ENCODE measurements around the gene CPNE2.
"Not testable (repeated sequence)": the region's sequence is repeated elsewhere in the genome, so short reads cannot be mapped to it uniquely, and the experiment has no call there.

Gene CPNE2

GRCh38 chr16:57070424-57070823, 22.0 kb upstream of the CPNE2 start:
- peak; percentile 1 for DNase-seq

DNA sequence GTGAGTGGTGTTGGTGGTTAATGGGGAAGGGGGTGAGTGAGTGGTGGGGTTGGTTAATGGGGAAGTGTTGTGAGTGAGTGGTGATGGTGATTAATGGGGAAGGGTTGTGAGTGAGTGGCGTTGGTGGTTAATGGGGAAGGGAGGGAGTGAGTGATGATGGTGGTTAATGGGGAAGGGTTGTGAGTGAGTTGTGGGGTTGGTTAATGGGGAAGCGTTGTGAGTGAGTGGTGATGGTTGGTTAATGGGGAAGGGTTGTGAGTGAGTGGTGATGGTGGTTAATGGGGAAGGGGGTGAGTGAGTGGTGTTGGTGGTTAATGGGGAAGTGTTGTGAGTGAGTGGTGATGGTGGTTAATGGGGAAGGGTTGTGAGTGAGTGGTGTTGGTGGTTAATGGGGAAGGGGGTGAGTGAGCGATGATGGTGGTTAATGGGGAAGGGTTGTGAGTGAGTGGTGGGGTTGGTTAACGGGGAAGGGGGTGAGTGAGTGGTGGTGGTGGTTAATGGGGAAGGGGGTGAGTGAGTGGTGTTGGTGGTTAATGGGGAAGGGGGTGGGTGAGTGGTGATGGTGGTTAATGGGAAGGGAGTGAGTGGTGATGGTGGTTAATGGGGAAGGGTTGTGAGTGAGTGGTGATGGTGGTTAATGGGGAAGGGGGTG, 21.2 kb upstream of the CPNE2 start:
- peak; percentile 1 for DNase-seq

- peak; percentile 0 for DNase-seq
Observed at GRCh38 chr16:57071831-57072582, 20.4 kb upstream of the CPNE2 start.

DNA sequence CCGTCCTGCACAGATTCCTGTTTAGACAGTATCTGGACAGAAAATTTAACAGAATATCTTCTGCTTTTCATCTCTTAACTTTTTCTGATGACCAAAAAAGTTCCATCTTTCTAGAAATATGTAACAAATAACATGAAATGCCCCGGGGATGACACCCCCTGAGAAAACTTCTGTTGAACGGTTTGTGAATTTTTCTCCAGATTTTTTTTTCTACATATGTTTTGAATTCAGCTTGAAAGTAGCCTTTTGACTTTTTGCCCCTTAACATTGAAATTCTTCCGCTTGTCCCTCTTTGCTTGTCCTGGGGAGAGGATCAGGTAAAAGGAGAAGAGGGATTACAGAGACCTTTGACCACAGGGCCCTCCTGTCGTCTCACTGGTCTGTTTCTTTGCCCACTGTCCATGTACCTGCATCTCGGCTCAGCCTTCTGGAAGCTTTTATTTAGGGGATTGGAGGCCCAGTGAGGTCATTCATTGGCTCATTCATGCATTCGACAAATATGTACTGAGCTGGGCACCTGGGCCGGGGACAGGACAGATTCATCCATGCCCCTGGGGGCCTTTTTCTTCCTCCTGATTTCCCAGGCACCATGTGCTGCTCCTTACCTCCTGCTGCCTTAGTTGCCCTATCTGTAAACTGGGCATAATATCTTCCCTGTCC, 19.6 kb upstream of the CPNE2 start:
- peak; percentile 1 for DNase-seq

DNA sequence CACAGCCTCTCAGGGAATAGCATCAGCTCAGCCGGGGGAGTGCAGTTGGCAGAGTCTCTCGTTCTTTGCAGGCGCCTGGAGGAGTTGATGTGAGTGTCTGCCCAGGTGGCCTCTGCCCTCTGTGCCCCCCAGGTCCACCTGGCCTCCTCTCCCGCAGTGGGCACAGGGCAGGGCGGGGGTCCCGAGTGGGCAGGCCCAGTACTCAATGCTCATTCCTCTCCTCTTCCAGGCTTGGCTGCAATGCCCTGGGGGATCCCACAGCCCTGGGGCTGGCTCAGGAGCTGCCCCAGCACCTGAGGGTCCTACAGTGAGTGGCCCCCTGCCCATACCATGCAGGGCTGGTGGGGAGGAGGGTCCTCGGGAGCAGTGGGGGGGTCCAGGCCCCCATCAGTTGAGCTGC, 14.7 kb upstream of the CPNE2 start:
- no peak for DNase-seq

GRCh38 chr16:57081744-57082143, 10.6 kb upstream of the CPNE2 start:
- no peak for DNase-seq

DNA sequence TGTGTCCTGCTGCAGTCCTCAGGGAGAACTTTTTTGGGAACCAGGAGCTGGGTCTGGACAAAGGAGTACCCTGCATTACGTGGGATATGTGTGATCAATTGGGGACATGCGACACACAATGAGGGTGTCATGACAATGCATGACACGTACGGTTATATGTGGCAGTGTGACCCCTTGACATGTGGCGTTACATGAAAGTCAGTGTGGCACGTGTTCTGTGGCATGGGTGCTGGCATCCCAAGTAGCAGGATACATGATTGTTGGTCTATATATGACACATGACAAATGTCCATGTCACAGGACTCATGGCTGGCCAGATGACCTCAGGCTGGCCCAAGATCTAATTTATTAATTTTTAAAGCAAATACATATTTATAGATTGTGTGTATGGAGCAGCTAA, 9.7 kb upstream of the CPNE2 start:
- no peak for DNase-seq

DNA sequence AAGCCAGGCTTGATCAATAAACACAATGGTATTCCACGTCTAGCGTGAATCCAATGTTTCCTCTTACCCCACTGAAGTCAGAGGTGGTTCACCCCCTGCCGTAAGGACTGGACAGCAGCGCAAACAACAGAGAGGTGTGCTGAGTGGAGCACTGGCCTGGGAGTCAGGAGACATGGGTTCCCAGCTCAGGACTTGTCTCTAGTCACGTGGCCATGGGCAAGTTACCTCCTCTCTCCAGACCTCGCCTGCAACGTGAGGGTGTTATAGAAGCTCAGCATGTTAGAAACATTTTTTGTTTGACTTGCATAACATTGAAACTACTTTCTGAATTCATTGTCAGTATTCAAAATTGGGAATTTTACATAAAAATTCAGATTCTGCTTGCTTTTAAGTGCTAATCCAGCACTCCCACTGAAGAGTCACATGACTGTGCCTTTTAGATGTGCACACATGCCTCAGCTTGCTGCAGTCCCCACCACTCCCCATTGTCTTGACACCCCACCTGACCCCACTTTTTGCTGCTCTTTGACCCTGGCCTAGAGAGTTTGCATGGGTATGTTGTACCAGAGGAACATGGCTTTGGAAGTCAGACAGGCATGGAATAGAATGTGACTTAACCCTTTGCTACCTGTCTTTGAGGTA, 8.8 kb upstream of the CPNE2 start:
- DNase-seq: no peak

- DNase-seq: peak; percentile 79
Observed at GRCh38 chr16:57084257-57084770, 8.1 kb upstream of the CPNE2 start.

DNA sequence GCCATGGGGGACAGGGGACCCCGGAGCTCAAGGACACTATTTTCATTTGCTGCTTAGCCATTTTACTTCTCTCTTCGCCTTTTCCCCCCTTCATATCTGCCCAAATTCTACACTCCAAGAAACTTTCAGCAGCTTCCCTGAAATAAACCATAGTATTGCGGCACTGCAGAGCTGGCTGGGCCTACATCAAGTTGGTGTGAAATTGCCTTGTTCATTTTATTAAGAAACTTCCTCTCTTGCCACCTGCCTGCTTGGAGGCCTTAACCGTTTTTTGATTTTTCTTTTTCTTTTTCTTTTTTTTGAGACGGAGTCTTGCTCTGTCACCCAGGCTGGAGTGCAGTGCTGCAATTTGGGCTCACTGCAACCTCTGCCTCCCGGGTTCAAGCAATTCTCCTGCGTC, 7.4 kb upstream of the CPNE2 start:
- DNase-seq: no peak

- no peak for DNase-seq
Observed at GRCh38 chr16:57087003-57087402, 5.4 kb upstream of the CPNE2 start.

- DNase-seq: no peak
Observed at GRCh38 chr16:57089406-57089805, 3.0 kb upstream of the CPNE2 start.

DNA sequence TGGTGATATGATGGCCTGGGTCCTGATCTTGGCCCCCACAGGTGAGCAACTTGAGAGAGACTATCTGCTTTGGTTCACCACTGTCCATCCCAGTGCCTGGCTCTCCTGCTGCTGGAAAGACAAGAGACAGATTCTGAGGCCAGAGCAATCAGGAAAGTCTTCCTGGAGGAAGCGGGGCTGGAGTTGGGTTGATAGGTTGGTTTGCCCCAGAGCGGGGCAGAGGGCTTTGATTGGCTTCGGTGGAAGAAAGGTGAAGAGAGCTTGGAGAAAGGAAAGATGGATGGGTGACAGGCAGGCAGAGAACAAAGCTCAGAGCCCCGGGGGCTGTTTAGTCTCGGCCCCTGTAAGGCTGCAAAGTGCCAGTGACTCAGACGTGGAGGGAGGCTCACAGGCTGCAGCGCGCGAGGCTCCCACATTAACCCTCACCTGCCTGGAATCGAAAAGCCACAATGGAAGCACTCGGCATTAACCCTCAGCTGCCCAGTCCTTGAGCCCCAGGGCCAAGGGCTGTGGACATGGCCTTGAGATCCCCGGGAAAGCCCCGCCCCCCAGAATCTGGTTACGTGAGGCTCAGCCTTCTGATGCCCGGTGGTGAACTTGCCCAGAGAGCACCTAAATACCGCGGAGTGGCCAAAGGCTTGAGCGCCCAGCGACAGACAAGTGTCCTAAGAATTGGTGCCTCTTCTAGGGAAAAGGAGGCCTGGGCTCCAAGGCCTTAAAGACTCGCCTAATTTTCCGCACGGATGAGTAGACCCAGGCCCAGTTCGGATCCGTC, 996 bp upstream of the CPNE2 start:
- no peak for DNase-seq

DNA sequence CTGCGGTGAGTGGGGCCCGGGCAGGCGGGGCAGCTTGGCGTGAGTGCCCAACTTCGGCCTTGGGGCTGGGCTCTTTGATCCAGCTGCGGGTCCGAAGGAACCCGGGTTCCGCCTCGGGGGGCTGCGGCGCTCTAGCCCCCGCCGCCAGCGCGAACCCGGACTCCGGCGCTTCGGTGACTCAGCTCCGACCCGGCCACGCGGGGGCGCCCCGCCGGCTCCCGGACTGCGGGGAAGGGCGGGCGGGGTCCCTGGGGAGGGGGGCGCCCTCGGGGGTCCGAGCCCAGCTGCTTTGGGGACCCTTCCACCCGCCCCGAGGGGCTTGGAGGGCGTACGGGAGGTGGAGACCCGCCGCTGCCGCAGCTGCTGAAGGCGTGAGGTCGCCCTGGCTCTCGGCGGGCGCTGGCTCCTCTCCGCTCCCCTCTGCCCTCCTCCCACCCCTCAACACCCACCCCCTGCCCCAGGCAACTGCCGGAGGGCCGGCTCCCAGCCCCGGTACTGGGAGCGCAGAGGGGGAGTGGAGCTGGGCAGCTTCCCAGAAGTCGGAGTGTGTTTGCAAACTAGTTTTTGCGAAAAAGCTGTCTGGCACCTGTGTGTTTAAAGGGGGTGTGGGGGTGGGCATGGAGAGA, 516 bp downstream of the CPNE2 start:
- peak; percentile 67 for DNase-seq

DNA sequence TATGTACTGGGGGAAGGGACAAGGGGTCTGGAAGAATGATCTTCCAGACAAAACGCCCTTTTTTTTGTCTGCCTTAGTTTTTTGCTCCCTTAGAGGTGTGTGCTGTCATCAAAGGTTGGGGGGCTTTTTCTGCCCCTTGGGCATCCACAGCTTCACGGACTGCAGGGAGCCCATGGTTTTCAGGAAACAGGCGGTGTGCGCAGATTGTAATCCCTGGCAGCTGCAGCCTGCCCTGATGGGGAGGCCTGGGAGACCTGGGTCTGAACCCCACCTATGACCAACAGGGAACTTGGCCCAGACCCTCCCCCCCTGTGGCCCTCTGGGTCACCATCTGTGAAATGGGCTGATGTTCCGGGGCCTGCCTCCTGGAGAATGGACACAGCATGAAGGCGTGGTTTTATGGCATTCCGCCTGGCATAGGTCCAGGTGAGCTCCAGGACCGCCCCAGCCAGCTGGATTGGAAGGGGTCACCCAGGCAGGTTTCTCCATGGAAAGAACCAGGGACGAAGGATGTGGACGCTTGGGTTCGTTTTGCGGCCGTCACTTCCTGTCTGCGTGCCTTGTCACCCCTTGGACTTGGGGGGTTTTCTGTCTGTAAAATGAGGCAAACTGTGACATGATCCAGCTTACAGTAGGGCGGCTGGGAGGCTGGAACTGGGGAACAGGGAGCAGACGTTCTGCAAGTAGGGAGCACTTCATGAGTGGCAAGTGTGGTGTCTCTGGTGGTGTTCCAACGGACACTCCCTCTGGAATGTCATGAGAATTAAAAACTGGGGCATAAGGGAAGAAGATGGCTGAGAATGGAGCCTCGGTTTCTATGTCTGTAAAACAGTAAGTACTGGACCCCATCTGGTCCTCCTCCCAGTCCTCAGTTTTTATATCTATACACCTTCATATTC, 1.5 kb downstream of the CPNE2 start:
- no peak for DNase-seq

GRCh38 chr16:57094911-57095310, 2.5 kb downstream of the CPNE2 start:
- no peak for DNase-seq

- DNase-seq: no peak
Observed at GRCh38 chr16:57096192-57096591, 3.8 kb downstream of the CPNE2 start.

GRCh38 chr16:57096793-57097192, 4.4 kb downstream of the CPNE2 start:
- no peak for DNase-seq

GRCh38 chr16:57098188-57098841, 5.9 kb downstream of the CPNE2 start:
- no peak for DNase-seq

DNA sequence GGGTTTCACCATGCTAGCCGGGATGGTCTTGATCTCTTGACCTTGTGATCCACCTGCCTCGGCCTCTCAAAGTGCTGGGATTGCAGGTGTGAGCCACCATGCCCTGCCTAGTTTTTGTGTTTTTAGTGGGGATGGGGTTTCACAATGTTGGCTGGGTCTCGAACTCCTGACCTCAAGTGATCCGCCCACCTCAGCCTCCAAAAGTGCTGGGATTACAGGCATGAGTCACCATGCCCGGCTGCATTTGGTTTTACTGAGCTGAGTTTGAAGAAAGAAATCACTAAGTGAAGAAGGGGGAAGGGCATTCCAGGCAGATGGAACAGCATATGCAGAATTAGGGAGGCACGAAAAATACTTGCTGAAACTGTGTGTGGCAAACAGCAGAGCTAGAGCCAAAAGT, 7.6 kb downstream of the CPNE2 start:
- not testable (repeated sequence) for DNase-seq
